Measurements from ENCODE around the gene ELAVL3.

The ELAVL3 gene

GRCh38 chr19:11448410-11448809, 32.4 kb downstream of the ELAVL3 start:
- TF ChIP-seq, protein P1, sequence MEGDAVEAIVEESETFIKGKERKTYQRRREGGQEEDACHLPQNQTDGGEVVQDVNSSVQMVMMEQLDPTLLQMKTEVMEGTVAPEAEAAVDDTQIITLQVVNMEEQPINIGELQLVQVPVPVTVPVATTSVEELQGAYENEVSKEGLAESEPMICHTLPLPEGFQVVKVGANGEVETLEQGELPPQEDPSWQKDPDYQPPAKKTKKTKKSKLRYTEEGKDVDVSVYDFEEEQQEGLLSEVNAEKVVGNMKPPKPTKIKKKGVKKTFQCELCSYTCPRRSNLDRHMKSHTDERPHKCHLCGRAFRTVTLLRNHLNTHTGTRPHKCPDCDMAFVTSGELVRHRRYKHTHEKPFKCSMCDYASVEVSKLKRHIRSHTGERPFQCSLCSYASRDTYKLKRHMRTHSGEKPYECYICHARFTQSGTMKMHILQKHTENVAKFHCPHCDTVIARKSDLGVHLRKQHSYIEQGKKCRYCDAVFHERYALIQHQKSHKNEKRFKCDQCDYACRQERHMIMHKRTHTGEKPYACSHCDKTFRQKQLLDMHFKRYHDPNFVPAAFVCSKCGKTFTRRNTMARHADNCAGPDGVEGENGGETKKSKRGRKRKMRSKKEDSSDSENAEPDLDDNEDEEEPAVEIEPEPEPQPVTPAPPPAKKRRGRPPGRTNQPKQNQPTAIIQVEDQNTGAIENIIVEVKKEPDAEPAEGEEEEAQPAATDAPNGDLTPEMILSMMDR (IDR thresholded peaks at IDR 0.05), result no peak
- no peak for TF ChIP-seq ZFX (IDR thresholded peaks at IDR 0.05; ENCODE audit: borderline replicate concordance)
- no peak overlapping the region for H3K27ac ChIP-seq

- TF ChIP-seq ZFX (IDR thresholded peaks at IDR 0.05; ENCODE audit: borderline replicate concordance), result no peak
- TF ChIP-seq, protein P1 (IDR thresholded peaks at IDR 0.05), result no peak
- H3K27ac ChIP-seq, result no peak overlapping the region
Observed at GRCh38 chr19:11447347-11448262, 33.2 kb downstream of the ELAVL3 start.

- TF ChIP-seq, protein P1 (IDR thresholded peaks at IDR 0.05), result peak; percentile 85
- TF ChIP-seq ZFX (IDR thresholded peaks at IDR 0.05; ENCODE audit: borderline replicate concordance), result no peak
- H3K27ac ChIP-seq, result no peak overlapping the region
Observed at GRCh38 chr19:11446652-11447301, 34.1 kb downstream of the ELAVL3 start.

GRCh38 chr19:11446271-11446651, 34.6 kb downstream of the ELAVL3 start:
- H3K27ac ChIP-seq, result no peak overlapping the region
- TF ChIP-seq ZFX (IDR thresholded peaks at IDR 0.05; ENCODE audit: borderline replicate concordance), result no peak
- TF ChIP-seq, protein P1 (IDR thresholded peaks at IDR 0.05), result no peak

GRCh38 chr19:11445141-11445540, 35.7 kb downstream of the ELAVL3 start:
- no peak for TF ChIP-seq ZFX (IDR thresholded peaks at IDR 0.05; ENCODE audit: borderline replicate concordance)
- TF ChIP-seq, protein P1 (IDR thresholded peaks at IDR 0.05), result no peak
- H3K27ac ChIP-seq, result no peak overlapping the region

DNA sequence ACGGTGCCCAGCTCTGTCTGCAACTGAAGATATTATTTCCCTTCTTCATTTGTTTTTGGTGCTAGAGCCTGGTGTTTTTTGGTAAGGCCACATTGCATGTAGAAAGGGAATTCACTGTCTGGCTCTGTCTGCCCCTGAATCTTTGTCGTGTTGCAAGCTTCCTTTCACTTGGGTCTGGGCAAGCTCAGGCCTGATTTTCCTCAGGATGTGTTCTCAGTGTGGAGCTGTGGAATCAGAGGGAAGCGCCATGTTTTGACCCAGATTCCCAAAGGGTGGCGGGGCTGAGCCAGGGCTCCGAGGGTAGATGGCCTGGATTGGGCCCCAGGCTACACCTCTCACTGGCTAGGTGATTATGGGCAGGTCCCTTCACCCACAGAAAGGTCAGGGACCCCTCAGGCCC, 36.8 kb downstream of the ELAVL3 start:
- TF ChIP-seq, protein P1 (IDR thresholded peaks at IDR 0.05), result no peak
- TF ChIP-seq ZFX (IDR thresholded peaks at IDR 0.05; ENCODE audit: borderline replicate concordance), result no peak
- no peak overlapping the region for H3K27ac ChIP-seq

- H3K27ac ChIP-seq, result no peak overlapping the region
- TF ChIP-seq, protein P1 (IDR thresholded peaks at IDR 0.05), result no peak
- TF ChIP-seq ZFX (IDR thresholded peaks at IDR 0.05; ENCODE audit: borderline replicate concordance), result no peak
Observed at GRCh38 chr19:11437955-11438354, 42.9 kb downstream of the ELAVL3 start.
